NCI-H1694 (cell line): ENCODE results near the gene WNT3A.
"Not testable (repeated sequence)": the region's sequence is repeated elsewhere in the genome, so short reads cannot be mapped to it uniquely, and the experiment has no call there.

Experiments used
- DNase-seq: peaks from one replicate; lab custom pipeline; 2025; lab: John Stamatoyannopoulos, UW

The WNT3A gene

GRCh38 chr1:228006786-228007048 is at the start of gene WNT3A:
WNT3A (plus strand) TSS chr1:228006998; CDS start chr1:228007129, 131 bp downstream.
- DNase-seq = no peak

GRCh38 chr1:227958617-227959324 is 48.0 kb upstream of the WNT3A start:
- DNase-seq = no peak

- no peak for DNase-seq
Observed at GRCh38 chr1:227959325-227959860, 47.4 kb upstream of the WNT3A start.

GRCh38 chr1:227961651-227962466 is 44.9 kb upstream of the WNT3A start:
- DNase-seq = no peak

- DNase-seq = not testable (repeated sequence)
Observed at GRCh38 chr1:227966733-227967132, 40.1 kb upstream of the WNT3A start.

- not testable (repeated sequence) for DNase-seq
Observed at GRCh38 chr1:227967815-227968214, 39.0 kb upstream of the WNT3A start.

- not testable (repeated sequence) for DNase-seq
Observed at GRCh38 chr1:227970076-227970995, 36.5 kb upstream of the WNT3A start.

- not testable (repeated sequence) for DNase-seq
Observed at GRCh38 chr1:227971216-227971615, 35.6 kb upstream of the WNT3A start.

- not testable (repeated sequence) for DNase-seq
Observed at GRCh38 chr1:227971643-227972282, 35.0 kb upstream of the WNT3A start.

GRCh38 chr1:227972283-227972679 is 34.5 kb upstream of the WNT3A start:
- DNase-seq = not testable (repeated sequence)

GRCh38 chr1:227972843-227973374 is 33.9 kb upstream of the WNT3A start:
- DNase-seq = not testable (repeated sequence)

GRCh38 chr1:227973724-227974288 is 33.0 kb upstream of the WNT3A start:
- DNase-seq = not testable (repeated sequence)

- not testable (repeated sequence) for DNase-seq
Observed at GRCh38 chr1:227975583-227976283, 31.1 kb upstream of the WNT3A start.

GRCh38 chr1:227987181-227987580 is 19.6 kb upstream of the WNT3A start:
- no peak for DNase-seq

- no peak for DNase-seq
Observed at GRCh38 chr1:227994632-227995300, 12.0 kb upstream of the WNT3A start.

- no peak for DNase-seq
Observed at GRCh38 chr1:227996187-227996950, 10.4 kb upstream of the WNT3A start.

GRCh38 chr1:227998374-227999055 is 8.3 kb upstream of the WNT3A start:
- no peak for DNase-seq
